Measurements from ENCODE around the gene MYL6.

GRCh38 chr12:56178347-56178746, 20.2 kb downstream of the MYL6 start:
- TF ChIP-seq, protein P1, sequence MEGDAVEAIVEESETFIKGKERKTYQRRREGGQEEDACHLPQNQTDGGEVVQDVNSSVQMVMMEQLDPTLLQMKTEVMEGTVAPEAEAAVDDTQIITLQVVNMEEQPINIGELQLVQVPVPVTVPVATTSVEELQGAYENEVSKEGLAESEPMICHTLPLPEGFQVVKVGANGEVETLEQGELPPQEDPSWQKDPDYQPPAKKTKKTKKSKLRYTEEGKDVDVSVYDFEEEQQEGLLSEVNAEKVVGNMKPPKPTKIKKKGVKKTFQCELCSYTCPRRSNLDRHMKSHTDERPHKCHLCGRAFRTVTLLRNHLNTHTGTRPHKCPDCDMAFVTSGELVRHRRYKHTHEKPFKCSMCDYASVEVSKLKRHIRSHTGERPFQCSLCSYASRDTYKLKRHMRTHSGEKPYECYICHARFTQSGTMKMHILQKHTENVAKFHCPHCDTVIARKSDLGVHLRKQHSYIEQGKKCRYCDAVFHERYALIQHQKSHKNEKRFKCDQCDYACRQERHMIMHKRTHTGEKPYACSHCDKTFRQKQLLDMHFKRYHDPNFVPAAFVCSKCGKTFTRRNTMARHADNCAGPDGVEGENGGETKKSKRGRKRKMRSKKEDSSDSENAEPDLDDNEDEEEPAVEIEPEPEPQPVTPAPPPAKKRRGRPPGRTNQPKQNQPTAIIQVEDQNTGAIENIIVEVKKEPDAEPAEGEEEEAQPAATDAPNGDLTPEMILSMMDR (IDR thresholded peaks at IDR 0.05), result no peak
- no peak for TF ChIP-seq POLR2A (IDR thresholded peaks at IDR 0.05)

Data from right lobe of liver (tissue), 4 donors.